GM04503 (cell line): ENCODE measurements around the gene PLAAT4.

Experiments used
- DNase-seq: peaks from one replicate; pipeline ENCODE4 v3.0.0-alpha.2; 2012; ENCODE audit warnings: low read depth

Gene PLAAT4, protein sequence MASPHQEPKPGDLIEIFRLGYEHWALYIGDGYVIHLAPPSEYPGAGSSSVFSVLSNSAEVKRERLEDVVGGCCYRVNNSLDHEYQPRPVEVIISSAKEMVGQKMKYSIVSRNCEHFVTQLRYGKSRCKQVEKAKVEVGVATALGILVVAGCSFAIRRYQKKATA

DNA sequence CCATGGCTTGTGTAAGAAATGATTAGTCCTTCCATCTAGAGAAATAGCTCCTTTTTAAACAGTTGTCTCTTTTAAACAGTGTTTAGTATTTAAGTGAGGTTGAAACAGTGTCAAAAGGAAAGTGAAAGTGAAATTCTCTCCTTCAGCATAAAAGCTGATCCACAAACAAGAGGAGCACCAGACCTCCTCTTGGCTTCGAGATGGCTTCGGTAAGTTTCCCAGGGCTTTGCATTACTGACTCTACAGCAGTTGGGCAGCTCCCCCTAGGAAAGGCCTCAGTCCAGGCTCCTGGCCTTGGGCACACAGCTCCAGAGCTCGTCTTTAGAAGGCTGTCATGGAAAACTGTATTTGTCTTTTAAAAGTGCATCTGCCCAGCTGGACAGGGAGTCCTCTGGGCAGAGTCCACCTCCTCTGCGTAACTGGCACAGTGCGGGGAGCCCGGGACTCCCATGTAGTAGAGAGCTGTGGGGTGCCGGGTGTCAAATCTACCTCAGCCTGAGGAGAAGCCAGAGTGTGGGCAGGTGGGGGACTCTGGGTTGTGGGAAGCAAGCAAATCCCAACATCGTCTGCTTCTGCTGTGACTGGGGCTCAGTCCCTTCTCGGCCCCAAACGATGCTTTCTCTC lies at the start of gene PLAAT4:
Gene PLAAT4, plus strand, starts transcription at position 140 of the 624 bp plus-strand sequence. Its CDS starts 61 bp downstream, at position 201.
- DNase-seq, result peak; percentile 23

DNA sequence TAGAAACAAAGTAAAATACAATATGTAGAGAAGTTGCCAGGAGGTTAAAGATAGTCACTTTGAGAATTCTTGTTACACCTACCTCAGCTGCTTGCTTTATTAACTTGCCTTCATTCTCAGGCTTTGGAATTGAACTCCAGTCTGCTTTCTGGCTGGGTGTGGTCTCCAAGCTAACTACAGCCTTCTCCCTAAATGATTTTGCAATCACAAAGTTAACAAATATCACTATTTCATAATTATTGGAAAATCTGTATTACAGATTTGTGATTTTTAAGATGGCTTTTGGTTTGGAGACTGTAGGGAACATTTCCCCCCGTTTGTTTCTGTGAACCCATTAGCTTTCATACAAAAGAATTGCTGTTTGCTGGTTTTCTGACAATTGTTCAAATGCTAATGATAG lies 47.8 kb upstream of the PLAAT4 start:
- no peak for DNase-seq

DNA sequence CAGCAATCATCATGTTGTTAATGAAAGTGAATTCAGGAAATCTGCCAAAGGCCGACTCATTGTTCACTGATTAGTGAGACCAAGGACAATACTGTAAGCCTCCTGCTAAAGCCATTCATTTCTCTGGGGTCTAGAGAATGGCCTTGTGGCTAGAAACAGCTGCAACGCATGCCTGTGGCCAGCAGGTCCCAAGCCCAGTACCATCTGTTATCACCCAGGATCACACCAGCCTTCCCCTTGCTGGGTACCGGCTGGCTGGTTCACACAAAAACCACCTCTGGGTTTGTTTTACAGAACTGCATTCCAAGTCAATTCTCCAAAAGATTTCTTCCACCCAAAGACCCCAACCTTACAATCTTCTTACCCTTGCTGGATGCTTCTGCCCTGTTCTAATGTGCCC lies 46.7 kb upstream of the PLAAT4 start:
- no peak for DNase-seq

DNA sequence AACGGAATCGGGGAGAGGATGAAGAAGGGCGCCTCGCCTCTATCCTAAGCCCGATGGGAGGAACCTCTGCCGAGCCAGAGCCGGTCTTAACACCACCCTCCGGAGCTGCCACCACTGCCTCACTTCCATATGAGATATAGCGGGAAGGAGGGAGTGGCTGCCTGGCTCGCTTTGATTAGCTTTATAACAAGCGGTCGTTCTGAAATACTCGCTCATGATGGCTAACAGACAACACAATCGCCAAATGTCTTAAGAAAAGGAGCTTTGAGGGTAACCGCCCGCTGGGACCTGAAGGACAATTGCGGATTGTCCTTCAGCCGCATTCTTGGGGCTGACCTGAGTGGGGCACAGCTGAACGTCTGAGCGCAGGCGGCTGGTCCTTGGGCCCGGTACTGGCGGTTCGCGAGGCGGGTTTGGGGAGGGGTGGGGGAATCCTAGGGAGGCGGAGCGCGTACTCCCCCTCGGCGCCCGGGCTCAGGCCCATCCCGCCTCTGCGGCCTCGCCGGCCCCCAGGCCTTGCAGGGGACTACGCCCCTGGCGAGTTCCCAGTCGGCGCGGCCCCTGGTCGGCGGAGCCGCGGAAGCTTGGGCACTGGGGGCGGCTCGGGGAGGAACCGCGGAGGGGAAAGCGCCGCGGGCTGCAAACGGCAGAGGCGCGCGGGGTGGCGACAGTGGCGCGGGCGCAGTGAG lies 45.9 kb upstream of the PLAAT4 start, which contains the start of gene PLAAT5:
Gene PLAAT5, minus strand, starts transcription at position 617 of the 689 bp plus-strand sequence. Its CDS starts 133 bp downstream, at position 484.
- DNase-seq, result no peak

DNA sequence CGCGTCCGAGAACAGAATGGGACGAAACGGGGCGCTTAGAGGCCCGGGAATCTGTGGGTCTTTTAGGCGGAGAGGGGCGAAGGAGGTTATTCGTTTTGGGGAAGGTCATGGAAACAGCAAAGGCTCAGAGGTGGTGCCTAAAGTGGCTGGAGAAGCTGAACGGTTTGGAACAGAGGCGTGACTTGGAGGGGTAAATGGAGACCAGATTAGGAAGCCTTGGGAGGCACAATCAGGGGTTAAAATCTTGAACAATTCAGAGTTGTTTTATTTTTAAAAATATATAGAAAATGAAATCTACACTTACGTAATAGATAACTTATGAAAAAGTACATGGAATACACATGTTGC lies 45.4 kb upstream of the PLAAT4 start:
- no peak for DNase-seq

DNA sequence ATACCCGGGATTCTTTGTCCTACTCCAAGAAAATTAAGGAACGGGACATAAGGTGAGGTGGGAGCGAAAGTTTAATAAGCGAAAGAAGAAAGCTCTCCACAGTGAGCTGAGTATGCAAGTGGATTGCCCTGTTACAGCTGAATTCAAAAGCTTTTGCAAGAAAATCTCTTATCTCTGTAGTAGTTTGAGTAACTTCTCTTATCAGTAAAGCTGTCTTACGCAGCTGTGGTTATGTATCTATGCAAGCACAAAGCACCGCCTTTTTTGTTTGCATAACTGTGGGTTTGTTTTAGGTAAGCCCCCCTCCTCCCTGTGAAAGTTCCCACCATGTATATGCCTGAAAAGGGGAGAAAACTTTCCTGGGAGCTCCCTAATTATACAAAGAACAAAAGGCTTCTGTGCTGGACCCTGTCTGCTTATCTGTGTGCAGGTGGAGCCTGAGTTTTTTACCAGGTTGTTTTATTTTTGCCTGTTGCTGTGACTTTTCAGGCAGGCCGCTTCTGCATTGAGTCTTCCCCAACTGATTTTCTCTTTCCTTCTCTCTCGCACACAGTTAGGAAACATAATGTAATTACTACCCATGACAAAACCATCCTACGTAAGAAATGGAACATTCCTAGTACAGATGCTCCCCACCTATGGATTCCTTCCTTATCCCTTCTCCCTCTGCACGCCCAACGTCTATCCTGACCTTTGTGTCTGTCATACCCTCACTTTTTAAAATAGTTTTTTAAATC lies 44.8 kb upstream of the PLAAT4 start:
- DNase-seq, result no peak

DNA sequence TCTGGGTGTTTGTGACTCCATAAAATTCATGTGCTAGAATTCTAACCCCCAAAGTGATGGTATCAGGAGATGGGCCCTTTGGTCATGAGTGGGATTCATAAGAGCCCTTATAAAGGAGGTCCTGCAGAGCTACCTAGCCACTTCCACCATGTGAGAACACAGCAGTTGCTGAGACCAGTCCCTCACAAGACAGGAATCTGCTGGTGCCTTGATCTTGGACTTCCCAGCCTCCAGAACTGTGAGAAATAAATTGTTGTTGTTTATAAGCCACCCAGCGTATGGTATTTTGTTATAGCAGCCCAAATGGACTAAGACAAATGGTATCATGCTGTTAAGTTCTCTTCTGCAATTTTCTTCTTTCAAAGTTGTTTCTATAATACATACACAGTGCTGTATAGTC lies 44.2 kb upstream of the PLAAT4 start:
- no peak for DNase-seq

DNA sequence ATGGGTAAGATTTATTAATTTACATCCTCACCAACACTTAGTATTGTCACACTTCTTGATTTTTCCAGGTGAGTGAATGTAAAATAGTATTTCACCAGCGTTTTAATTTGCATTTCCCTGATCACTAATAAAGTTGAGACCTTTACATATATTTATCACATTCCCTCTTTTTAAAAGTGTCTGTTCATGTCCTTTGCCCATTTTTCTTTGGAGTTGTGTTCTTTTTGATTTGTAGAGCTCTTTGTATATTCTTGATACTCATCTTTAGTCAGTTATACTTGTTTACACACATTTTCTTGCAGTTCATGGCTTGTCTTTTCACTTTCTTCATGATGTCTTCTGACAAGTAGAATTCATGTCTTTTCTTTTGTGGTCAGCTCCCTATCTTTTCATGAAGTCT lies 43.5 kb upstream of the PLAAT4 start:
- DNase-seq, result no peak

DNA sequence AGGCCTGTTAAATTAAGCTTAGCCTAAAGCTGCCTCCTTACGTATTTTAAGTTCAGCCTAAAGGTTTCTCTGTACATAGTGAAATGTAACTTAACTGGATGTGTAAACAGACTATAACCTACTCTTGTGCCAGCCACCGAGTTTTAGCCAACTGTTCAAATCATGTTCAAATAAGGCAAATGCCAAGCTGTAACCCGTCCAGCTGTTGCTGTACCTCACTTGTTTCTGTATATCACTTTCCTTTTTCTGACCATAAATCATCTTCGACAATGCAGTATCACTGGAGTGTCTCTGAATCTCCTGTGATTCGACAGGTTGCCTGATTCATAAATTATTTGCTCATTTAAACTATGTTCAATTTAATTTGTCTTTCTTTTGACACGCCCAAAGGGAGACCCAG lies 41.6 kb upstream of the PLAAT4 start:
- DNase-seq, result no peak

DNA sequence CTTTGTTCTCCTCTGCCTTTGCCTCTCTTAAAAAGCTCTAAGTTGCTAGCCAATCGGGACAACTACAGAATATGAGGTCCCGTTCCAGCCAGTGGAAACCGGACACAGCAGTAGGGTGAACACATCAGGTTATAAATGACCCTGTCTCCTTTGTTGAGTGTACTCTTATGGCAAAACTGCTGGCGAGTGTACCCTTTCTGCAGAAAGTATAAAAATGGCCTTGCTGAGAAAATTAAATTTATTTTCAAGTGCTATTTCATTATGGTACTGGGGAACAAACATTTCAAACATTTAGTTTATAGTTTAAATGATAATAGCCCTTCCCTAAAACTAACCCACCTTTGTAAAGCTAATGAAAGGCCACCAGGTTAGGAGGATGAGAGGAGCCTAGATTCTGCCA lies 36.7 kb upstream of the PLAAT4 start:
- DNase-seq, result no peak

DNA sequence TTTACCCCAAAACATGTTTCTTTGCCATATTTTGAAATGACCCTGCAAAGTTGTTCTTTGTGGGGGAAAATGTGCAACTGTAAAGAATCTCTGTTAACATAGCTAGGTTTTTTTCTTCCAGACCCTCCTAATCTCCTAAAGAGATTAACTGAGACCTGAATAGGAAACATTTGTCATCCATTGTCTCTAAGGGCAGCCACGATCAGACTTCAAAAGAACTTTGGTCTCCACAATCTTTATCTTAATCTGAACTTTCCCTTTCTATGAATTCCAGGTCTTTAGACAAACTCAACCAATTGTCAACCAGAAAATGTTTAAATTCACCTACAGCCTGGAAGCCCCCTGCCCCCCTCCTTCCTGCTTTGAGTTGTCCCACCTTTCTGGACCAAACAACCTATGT lies 35.4 kb upstream of the PLAAT4 start:
- no peak for DNase-seq

DNA sequence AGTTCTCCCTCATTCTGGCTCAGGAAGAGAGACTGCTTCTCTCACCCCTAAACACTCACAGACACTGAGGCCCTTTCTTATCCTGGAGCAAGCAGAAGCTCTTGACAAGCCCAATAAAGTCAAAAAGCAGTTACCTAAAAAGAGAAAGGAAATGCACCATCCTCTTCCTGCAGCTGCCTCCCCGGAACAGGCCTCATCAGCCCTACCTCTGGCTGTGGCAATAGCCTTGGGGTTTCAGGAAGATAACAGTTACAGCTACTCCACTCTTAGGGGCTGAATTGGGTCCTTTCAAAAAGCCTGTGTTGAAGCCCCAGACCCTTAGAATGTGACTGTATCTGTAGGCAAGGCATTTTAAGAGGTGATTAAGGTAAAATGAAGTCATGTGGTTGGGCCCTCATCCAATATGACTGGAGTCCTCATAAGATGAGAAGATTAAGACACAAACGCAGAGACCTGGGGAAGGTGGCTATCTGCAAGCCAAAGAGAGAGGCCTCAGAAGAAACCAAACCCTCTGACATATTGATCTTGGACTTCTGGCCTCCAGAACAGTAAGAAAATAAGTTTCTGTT lies 34.3 kb upstream of the PLAAT4 start:
- DNase-seq, result no peak

DNA sequence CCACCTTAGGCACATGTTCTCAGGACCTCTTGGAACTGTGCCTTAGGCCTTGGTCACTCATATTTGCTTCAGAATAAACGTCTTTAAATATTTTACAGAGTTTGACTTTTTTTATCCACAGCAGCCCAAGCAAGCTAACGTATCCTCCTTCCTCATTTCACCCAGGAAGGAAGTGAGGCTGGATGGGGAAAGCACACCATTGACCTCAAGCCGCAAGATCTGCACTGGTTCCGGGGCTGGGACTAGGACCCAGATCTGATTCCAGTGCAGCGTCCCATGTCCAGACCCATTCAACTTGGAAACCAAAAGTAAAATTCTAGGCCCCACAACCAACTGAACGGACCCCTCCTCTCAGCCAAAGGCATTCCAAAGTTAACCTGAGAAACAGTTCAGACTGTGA lies 33.1 kb upstream of the PLAAT4 start:
- no peak for DNase-seq

DNA sequence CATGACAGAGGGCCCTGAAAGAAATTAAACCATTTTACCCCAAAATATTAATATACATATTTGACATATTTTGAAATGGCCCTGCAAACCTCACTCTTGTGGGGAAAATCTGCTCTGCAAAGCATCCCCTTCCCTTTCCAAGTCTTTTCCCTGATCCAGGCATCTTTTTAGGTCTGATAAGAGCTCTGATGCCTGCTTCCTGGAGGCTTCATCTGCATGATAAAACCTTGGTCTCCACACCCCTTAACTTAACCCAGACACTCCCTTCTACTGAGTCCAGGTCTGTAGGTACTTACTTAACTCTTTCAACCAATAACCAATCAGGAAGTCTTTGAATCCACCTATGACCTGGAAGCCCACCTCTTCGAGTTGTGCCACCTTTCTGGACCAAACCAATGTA lies 32.6 kb upstream of the PLAAT4 start:
- DNase-seq, result no peak

DNA sequence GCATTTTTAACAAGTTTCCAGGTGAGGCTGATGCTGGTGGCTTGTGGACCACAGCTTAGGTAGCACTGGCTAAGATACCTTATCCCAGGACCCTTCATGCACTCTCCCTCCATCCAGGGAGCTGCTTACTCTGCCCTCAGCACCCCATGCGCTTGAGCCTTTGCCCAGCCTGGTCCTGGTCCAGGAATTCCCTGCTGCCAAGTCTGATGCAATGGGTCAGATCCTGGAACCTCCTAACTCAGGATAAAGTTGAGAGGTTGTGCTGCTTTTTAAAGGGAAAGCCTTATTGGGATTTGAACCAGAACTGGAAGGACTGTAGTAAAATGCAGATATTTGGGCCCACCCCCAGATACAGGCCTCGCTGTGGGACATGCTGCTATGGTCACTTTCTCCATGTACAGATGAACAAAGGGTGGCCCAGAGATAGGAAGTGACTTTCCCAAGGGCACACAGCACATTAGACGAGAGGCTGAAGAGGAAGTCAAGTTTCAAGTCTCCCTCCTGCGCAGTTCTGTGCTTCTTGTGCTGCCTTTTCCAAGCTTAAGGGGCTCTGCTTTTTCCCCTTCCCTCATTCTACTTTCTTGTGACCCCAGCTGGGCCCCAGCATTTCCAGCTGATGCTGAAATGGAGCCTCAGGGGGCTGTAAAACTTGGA lies 31.5 kb upstream of the PLAAT4 start:
- DNase-seq, result no peak

DNA sequence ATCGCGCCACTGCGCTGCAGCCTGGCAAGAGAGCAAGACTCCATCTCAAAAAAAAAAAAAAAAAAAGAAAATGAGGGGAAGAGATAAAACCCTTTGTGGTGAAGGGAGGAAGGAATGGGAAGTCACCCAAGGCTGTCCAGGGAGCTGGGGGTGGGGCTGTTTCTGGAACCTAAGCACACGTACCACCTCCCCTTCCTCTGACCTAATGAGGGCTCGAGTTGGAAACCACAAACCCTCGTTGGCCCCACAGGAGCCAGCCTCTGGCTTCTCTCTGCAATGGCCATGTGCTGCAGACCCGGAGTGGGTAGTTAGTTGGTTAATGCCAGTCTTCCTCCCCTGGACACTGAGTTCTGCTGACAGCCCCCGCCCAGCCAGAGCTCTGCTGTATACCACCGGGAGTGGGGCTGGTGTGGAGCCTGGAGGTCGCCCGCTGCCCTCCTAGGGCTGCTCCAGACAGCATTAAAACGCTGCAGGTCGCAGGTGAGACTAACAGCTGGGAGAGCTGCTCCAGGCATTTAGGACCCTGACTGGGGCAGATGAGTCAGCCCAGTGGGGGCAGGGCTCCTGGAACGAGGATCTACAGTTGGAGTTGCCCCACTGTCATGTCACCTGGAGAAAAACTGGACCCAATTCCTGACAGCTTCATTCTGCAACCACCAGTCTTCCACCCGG lies 30.6 kb upstream of the PLAAT4 start, which contains the start of gene LGALS12:
Gene LGALS12, plus strand, starts transcription at position 228 of the 672 bp plus-strand sequence. Its CDS starts 375 bp downstream, at position 603.
- no peak for DNase-seq

DNA sequence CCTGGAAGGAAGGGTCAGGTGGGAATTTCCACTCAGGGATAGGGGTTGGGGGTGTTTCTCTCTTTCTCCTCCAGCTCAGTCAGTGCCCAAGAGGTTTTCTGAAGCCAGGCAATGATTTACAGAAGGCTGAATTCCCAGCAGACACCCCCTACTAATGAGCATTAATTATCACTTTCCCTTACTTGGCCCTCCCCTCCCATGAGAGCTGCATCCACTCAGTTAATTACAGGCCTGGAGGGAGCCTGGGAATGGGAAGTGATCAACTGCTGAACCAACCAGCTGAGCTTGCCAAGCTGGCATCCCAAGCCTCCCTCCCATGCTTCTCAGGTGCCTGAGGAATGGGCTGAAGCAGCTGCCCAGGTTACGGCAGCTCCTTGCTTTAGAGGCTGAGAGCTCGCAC lies 29.7 kb upstream of the PLAAT4 start:
- no peak for DNase-seq

DNA sequence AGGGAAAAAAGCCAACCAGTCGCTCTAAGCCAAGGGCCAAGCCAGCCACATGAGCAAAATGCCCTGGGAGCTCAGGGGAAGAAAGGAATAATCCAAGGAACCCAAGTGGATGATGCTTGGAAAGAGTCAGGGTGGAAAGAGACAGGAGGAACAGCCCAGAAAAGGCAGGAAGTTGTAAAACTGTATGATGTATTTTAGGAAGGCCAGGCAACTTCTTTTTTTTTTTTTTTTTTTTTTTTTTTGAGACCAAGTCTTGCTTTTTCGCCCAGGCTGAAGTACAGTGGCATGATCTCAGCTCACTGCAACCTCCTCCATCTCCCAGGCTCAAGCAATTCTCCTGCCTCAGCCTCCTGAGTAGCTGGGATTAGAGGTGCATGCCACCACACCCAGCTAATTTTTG lies 29.1 kb upstream of the PLAAT4 start:
- DNase-seq, result no peak

DNA sequence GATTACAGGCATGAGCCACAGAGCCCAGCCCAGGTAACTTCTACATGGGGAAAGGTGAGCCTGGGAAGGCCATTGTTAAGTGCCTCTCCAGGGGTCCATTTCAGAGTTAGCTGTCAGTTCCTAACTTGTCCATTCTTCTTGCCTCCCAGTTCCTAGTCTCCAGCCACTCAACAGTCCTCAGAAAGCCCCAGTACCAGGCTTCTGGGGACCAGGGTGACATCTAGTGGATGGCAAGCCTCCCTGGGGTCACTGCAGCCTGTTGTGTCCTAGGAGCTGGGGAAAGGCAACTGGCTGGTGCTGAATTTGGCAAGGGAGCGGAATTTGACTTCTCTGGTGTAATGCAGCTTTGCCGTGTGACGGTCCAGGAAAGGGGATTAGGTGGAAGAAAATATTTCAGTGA lies 28.6 kb upstream of the PLAAT4 start:
- no peak for DNase-seq

DNA sequence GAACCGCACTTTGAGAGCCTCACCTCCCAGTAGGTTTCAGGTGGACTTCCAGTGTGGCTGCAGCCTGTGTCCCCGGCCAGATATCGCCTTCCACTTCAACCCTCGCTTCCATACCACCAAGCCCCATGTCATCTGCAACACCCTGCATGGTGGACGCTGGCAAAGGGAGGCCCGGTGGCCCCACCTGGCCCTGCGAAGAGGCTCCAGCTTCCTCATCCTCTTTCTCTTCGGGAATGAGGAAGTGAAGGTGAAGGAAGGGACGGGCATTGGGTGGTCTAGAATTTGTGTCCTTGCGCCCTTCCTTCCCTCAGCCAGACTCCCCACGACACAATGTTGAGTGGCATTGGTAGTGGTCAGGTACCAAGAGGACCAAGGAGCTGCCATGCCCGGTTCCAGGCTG lies 27.9 kb upstream of the PLAAT4 start:
- no peak for DNase-seq

DNA sequence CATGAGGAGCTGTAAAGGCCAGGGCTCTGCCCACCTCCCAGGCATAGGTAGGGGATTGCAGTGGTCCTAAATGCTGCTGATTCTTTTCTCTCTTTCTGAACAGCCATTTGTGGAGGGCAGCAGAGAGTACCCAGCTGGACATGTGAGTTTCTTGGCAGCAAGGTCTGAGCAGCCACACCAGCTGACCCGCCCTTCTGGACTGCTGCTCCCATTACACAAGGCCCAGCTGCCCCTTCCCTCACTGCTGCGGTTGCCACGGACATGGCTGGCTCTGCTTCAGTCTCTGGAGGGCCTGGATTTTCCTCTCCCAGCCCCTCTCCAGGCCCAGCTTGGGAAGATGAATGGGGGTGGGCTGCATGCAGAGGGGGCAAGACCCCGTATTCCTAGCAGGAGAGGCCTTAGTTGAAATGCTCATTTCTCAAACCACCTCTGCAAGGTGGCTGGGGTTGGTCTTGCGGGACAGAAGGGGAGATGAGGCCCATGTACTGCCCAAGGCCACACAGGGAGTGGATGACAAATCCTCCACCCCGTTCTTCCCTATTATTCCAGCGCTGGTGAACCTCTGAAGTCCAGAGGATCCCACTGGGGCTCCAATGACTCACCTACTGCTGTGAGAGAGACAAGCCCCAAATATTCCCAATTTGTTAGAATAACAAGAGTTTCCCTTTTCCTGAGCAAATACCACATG lies 26.1 kb upstream of the PLAAT4 start:
- DNase-seq, result no peak
